ENCODE results near the gene MAP3K20.

DNA sequence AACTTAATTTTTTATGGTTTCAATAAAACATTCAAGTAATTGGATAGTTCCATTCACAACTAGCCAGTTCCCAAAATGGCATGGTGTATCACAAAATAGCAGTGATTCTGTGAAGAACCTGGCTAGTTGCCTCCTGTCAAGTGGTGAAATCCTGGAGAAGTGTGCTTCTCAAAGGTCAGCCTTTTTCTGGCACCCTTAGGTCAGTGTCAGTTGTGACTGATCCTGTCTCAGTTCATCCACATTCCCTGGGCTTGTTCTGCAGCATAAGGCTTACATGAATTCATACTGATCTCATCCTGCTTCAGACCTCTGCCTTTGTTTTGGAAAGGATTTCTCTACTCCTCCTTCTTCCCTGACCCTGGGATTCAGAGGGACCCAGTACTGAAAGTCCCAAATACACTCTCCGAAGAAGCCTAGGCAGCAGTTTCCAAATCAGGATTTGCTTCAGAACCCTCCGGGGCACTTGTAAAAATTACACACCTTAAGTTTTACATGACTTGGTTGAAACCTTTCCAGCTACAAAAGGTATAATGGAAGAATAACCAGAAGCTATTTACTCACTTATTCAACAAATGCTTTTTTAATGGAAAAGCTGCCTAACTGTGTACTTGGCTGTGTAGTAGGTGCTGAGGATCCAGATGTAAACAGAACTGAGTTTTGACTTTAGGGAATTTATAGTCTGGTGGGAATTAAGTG, 11.0 kb downstream of the MAP3K20 start:
- TF ChIP-seq, protein P1, sequence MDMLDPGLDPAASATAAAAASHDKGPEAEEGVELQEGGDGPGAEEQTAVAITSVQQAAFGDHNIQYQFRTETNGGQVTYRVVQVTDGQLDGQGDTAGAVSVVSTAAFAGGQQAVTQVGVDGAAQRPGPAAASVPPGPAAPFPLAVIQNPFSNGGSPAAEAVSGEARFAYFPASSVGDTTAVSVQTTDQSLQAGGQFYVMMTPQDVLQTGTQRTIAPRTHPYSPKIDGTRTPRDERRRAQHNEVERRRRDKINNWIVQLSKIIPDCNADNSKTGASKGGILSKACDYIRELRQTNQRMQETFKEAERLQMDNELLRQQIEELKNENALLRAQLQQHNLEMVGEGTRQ (IDR thresholded peaks at IDR 0.05; ENCODE audit: borderline replicate concordance, low read depth, low read length), result no peak
- TF ChIP-seq EP300 (IDR thresholded peaks at IDR 0.05; ENCODE audit: borderline replicate concordance in 1 of 2, low read depth in 1 of 2, low read length in 1 of 2) (no peak), YY1 (IDR thresholded peaks at IDR 0.05; ENCODE audit: low read depth) (no peak), GATA2 (CRISPR knock-in tag; IDR thresholded peaks at IDR 0.05) (no peak)
- TF ChIP-seq, protein P2, sequence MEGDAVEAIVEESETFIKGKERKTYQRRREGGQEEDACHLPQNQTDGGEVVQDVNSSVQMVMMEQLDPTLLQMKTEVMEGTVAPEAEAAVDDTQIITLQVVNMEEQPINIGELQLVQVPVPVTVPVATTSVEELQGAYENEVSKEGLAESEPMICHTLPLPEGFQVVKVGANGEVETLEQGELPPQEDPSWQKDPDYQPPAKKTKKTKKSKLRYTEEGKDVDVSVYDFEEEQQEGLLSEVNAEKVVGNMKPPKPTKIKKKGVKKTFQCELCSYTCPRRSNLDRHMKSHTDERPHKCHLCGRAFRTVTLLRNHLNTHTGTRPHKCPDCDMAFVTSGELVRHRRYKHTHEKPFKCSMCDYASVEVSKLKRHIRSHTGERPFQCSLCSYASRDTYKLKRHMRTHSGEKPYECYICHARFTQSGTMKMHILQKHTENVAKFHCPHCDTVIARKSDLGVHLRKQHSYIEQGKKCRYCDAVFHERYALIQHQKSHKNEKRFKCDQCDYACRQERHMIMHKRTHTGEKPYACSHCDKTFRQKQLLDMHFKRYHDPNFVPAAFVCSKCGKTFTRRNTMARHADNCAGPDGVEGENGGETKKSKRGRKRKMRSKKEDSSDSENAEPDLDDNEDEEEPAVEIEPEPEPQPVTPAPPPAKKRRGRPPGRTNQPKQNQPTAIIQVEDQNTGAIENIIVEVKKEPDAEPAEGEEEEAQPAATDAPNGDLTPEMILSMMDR (IDR thresholded peaks at IDR 0.05), result no peak

Data from SK-N-SH (cell line).